Ishikawa (cell line): ENCODE data around the gene USP6NL.

Experiments used
- CEBPB ChIP-seq: IDR thresholded peaks from 2 replicates; pipeline ENCODE4 v1.6.1; 2012
- CREB1 ChIP-seq: IDR thresholded peaks from 2 replicates; pipeline ENCODE4 v1.6.1; 2012; ENCODE audit warnings: low read depth
- EGR1 ChIP-seq: IDR thresholded peaks from 2 replicates; pipeline ENCODE4 v1.6.1; 2012
- EP300 ChIP-seq: IDR thresholded peaks from 2 replicates; pipeline ENCODE4 v1.6.1; 2012; ENCODE audit warnings: borderline replicate concordance
- FOXM1 ChIP-seq: IDR thresholded peaks from 2 replicates; pipeline ENCODE4 v1.6.1; 2012; ENCODE audit warnings: low read depth, borderline replicate concordance
- MAX ChIP-seq: IDR thresholded peaks from 2 replicates; pipeline ENCODE4 v1.6.1; 2012
- NFIC ChIP-seq: IDR thresholded peaks from 2 replicates; pipeline ENCODE4 v1.6.1; 2012
- RAD21 ChIP-seq: IDR thresholded peaks from 2 replicates; pipeline ENCODE4 v1.6.1; 2012; ENCODE audit warnings: low read depth
- REST ChIP-seq: IDR thresholded peaks from 2 replicates; pipeline ENCODE4 v1.6.1; 2012; ENCODE audit warnings: low read depth, mild to moderate bottlenecking
- TAF1 ChIP-seq: IDR thresholded peaks from 2 replicates; pipeline ENCODE4 v1.6.1; 2012; ENCODE audit warnings: low read depth, mild to moderate bottlenecking
- TCF12 ChIP-seq: IDR thresholded peaks from 2 replicates; pipeline ENCODE4 v1.6.1; 2012; ENCODE audit warnings: low read depth
- TEAD4 ChIP-seq: IDR thresholded peaks from 2 replicates; pipeline ENCODE4 v1.6.1; 2012
- USF1 ChIP-seq: IDR thresholded peaks from 2 replicates; pipeline ENCODE4 v1.6.1; 2012
- YY1 ChIP-seq: IDR thresholded peaks from 2 replicates; pipeline ENCODE4 v1.6.1; 2012; ENCODE audit warnings: low read depth
- ZBTB7A ChIP-seq: IDR thresholded peaks from 2 replicates; pipeline ENCODE4 v1.6.1; 2012; ENCODE audit warnings: low read depth

Gene USP6NL

GRCh38 chr10:11610166-11610825 lies 1.2 kb downstream of the USP6NL start:
- TF ChIP-seq CREB1: no peak
- no peak for TF ChIP-seq MAX
- no peak for TF ChIP-seq ZBTB7A
- TF ChIP-seq TEAD4: no peak
- TF ChIP-seq REST: no peak
- TF ChIP-seq RAD21: no peak
- TF ChIP-seq EP300: no peak
- no peak for TF ChIP-seq YY1
- TF ChIP-seq USF1: no peak
- TF ChIP-seq EGR1: no peak
- TF ChIP-seq FOXM1: no peak
- TF ChIP-seq NFIC: no peak
- TF ChIP-seq CEBPB: no peak
- TF ChIP-seq TCF12: no peak
- TF ChIP-seq TAF1: no peak

GRCh38 chr10:11609492-11610093 lies 1.9 kb downstream of the USP6NL start:
- TF ChIP-seq YY1: no peak
- TF ChIP-seq TAF1: no peak
- TF ChIP-seq EGR1: no peak
- no peak for TF ChIP-seq RAD21
- TF ChIP-seq MAX: no peak
- TF ChIP-seq ZBTB7A: no peak
- TF ChIP-seq TCF12: no peak

- TF ChIP-seq ZBTB7A (no peak), NFIC (no peak), YY1 (no peak), TAF1 (no peak), CREB1 (no peak), MAX (no peak), RAD21 (no peak), REST (no peak), USF1 (no peak), TCF12 (no peak), EGR1 (no peak), FOXM1 (no peak)
Measured at GRCh38 chr10:11609052-11609451, 2.4 kb downstream of the USP6NL start.

GRCh38 chr10:11608159-11609013 lies 3.1 kb downstream of the USP6NL start:
- TF ChIP-seq ZBTB7A: no peak
- TF ChIP-seq CEBPB: no peak
- no peak for TF ChIP-seq TEAD4
- no peak for TF ChIP-seq TCF12
- TF ChIP-seq EP300: no peak
- TF ChIP-seq CREB1: no peak
- no peak for TF ChIP-seq USF1
- no peak for TF ChIP-seq TAF1
- TF ChIP-seq REST: no peak
- TF ChIP-seq FOXM1: no peak
- TF ChIP-seq MAX: no peak
- TF ChIP-seq RAD21: no peak
- TF ChIP-seq NFIC: no peak
- no peak for TF ChIP-seq EGR1
- no peak for TF ChIP-seq YY1
